GM20000 (cell line): Measurements from ENCODE around the gene ATG2A.

Source experiments
- DNase-seq: peaks from one replicate; pipeline ENCODE4 v3.0.0; 2012; ENCODE audit warnings: low spot score
- TF ChIP-seq, protein P1 (sequence below): IDR thresholded peaks from 2 replicates; pipeline ENCODE4 v1.5.1; 2012; ENCODE audit warnings: mild to moderate bottlenecking, control low read depth; ENCODE audit errors: extremely low read depth, missing control alignments

Gene ATG2A

DNA sequence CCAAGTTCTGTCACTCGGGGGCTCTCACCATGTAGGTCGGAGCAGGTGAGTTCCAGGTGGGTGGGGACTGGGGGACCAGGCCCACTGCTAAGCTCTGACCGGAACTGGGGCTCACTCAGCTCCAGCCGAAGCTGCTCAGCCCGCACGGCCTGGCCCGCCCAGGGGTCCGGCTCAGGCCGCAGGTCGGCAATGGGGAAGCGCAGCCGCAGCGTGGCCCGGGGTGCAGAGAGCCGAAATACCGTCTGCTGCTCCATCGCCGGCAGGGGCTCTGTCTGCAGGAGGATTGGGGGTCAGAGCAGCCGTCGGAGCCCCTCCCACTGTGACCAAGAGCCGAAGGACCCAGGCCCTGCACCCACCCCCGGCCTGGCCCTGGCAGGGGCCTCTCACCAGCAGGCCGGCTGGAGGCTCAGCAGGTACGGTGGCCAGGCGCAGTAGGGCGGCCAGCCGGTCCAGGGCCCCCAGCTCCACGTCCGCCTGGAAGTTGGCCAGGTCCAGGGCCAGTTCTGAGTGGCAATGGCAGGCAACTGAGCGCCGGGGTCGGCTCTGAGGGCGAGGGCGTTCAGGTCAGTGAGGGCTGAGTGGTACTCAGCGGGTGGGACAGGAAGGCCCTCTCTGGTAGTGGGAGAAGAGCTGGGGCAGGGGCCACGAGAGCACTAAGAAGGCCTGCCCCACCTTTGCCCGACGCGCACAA, 7.2 kb downstream of the ATG2A start:
- DNase-seq = no peak

DNA sequence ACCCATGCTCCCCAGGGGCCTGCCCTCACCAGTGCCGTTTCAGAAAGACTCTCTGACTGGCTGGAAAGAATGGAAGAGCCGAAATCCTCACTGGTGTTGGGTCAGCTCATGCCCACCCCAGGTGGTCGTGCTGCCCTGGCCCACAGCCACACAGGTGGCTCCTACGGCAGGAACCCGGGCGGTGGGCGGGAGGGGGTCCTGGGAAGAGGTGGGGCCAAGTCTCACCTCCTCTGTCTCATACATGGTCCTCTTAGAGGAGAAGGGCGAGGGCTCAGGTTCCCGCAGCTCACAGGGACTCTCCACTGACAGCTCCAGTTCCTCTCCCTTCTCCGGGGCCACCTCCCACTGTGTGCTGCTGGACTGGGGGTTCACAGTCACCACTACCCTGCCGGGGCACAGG, 8.2 kb downstream of the ATG2A start:
- TF ChIP-seq, protein P1, sequence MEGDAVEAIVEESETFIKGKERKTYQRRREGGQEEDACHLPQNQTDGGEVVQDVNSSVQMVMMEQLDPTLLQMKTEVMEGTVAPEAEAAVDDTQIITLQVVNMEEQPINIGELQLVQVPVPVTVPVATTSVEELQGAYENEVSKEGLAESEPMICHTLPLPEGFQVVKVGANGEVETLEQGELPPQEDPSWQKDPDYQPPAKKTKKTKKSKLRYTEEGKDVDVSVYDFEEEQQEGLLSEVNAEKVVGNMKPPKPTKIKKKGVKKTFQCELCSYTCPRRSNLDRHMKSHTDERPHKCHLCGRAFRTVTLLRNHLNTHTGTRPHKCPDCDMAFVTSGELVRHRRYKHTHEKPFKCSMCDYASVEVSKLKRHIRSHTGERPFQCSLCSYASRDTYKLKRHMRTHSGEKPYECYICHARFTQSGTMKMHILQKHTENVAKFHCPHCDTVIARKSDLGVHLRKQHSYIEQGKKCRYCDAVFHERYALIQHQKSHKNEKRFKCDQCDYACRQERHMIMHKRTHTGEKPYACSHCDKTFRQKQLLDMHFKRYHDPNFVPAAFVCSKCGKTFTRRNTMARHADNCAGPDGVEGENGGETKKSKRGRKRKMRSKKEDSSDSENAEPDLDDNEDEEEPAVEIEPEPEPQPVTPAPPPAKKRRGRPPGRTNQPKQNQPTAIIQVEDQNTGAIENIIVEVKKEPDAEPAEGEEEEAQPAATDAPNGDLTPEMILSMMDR = no peak
- no peak for DNase-seq

More for the DNA sequence above, 7.2 kb downstream of the ATG2A start:
- TF ChIP-seq, protein P1 = no peak

DNA sequence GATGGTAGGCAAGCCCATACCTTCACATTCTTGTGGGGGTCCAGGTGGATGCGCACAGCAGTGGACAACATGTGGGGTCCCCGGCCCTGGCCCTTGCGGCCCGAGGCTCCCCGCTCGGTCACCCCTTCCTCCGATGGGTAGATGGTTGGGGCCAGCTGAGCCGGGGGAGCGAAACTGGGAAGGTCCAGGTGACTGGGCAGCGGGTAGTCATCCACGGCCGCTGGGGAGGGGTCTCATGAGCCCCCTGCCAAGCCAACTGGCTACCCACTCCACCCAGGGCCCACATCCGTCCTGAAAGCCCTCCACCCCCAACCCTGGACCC, 10.7 kb downstream of the ATG2A start:
- no peak for DNase-seq
- TF ChIP-seq, protein P1 = no peak

DNA sequence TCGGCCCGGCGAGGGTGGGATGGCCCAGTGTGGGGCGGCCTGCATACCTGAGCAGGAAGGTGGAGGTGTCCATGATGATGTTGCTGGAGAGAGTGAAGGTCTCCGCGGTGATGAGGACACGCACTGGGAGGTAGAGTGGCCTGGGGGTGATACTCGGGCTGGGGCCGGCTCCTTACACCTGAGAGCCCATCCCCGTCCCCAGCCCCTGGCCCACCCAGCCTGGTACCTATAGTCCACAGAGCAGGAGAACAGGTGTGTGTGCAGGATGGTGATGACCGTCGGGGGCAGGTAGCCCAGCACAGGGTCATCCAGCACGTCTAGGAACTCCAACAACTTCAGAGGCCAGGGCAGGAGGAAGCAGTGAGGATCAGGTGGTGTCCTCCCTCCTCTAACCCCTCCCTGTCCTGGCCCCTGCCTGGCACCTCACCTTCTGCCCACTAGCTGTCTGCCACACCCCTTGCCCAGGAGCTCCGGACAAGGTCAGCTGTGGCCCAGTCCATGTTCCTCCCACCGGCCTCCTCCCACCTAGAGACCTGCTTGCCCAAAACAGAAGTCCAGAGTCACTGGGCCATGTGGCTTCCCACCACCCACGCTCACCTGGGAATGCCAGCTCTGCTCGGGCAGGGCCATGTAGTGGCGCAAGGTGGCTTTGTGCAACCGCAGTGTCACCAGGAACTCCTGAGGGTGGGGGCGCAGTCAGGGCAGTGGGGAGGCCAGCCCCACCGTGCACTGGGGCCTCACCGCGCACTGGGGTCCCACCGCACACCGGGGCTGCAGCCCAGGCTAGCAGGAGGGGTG, 11.3 kb downstream of the ATG2A start:
- TF ChIP-seq, protein P1 = no peak
- DNase-seq = no peak

DNA sequence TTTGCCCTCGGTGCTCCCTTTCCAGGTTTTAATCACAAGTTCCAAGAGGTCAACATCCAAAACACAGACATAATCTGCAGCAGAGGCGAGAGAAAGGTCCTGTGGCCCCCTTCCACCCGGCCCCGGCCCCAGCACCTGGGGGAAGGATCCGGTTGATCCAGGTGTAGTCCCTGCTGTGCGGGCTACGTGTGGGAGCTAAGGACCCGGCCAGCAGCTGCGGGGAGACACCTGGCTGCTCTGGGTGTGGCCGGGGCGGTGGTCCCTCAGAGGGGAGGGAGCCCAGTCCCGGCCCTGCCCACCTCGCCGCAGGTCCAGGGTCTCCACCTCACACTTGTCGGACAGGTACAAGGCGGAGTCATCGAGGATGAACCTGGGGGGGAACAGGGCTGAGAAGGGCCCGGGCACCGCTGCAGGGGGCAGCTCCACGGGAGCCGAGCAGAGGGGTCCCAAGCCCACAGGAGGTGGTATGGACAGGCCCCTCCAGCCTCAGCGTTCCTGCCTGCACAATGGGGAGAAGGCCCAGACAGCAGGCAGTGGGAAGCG, 13.6 kb downstream of the ATG2A start:
- DNase-seq = no peak
- TF ChIP-seq, protein P1 = no peak

DNA sequence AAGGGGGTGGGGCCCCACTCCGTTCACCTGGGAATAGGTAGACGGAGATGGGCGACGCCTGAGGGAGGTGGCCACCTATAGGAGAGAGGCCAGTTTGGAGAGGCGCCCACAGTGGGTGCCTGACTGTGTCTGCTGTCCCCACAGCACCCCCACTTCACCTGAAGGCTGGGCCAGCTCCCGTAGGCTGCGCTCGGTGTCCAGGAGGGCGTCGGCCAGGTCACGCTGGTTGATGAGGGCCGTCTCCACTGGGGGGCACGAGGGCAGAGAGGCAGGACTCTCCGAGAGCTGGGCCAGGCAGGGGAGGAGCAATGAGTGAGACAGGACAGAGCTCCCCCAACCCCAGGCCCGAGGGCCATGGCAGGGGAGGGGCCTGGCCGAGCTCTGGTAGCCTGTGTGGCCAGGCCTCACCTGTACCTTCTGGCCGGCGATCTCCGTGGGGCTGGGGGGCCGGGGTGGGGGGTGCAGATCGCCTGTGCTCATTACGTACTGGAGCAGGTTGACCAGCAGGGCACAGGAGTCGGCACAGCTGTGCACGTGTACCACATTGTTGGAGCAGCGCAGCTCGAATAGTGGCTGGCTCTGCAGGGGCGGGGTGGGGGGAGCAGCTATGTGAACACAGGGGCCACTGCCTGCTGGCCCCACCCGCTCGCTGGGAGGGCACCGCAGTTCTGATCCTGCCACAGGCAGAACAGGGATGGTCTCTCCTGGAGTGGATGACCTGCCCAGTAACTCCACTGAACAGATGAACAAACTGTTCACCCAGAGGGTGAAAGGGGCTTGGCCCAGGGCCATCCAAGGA, 14.7 kb downstream of the ATG2A start:
- TF ChIP-seq, protein P1 = no peak
- DNase-seq = no peak
